GM18505 (cell line): ENCODE measurements around the gene RASD1.
A peak's percentile ranks its signal among the peaks of the same experiment; 100 is the strongest.
"Not testable (repeated sequence)": the region's sequence is repeated elsewhere in the genome, so short reads cannot be mapped to it uniquely, and the experiment has no call there.

Experiments
- ATAC-seq: cut with Tn5 transposase; IDR thresholded peaks from one replicate; pipeline ENCODE4 v1.9.1; 2021; ENCODE audit not compliant: unreplicated experiment
- POLR2A ChIP-seq: IDR thresholded peaks from 4 replicates; pipeline ENCODE4 v1.6.1; 2011; ENCODE audit warnings: borderline replicate concordance; ENCODE audit not compliant: insufficient read depth, insufficient read length; ENCODE audit errors: extremely low read depth

RASD1 gene

GRCh38 chr17:17493249-17493985, 2.8 kb downstream of the RASD1 start:
- TF ChIP-seq POLR2A, result no peak
- no peak for ATAC-seq

- ATAC-seq, result no peak
- no peak for TF ChIP-seq POLR2A
Observed at GRCh38 chr17:17492571-17492970, 3.6 kb downstream of the RASD1 start.

GRCh38 chr17:17492085-17492484, 4.1 kb downstream of the RASD1 start:
- no peak for ATAC-seq
- TF ChIP-seq POLR2A, result no peak

- no peak for TF ChIP-seq POLR2A
- no peak for ATAC-seq
Observed at GRCh38 chr17:17491546-17491988, 4.6 kb downstream of the RASD1 start.

GRCh38 chr17:17491031-17491471, 5.1 kb downstream of the RASD1 start:
- no peak for TF ChIP-seq POLR2A
- no peak for ATAC-seq

- TF ChIP-seq POLR2A, result no peak
- no peak for ATAC-seq
Observed at GRCh38 chr17:17487998-17488397, 8.2 kb downstream of the RASD1 start.

- ATAC-seq, result not testable (repeated sequence)
Observed at GRCh38 chr17:17486416-17486815, 9.8 kb downstream of the RASD1 start.

- no peak for ATAC-seq
- no peak for TF ChIP-seq POLR2A
Observed at GRCh38 chr17:17485420-17485819, 10.8 kb downstream of the RASD1 start.

GRCh38 chr17:17484451-17484899, 11.7 kb downstream of the RASD1 start:
- ATAC-seq, result no peak
- TF ChIP-seq POLR2A, result no peak

GRCh38 chr17:17481860-17482259, 14.3 kb downstream of the RASD1 start:
- ATAC-seq, result no peak
- no peak for TF ChIP-seq POLR2A

- no peak for ATAC-seq
- no peak for TF ChIP-seq POLR2A
Observed at GRCh38 chr17:17480593-17481148, 15.5 kb downstream of the RASD1 start.

- TF ChIP-seq POLR2A, result no peak
- no peak for ATAC-seq
Observed at GRCh38 chr17:17479209-17479608, 17.0 kb downstream of the RASD1 start.

GRCh38 chr17:17476865-17477467, 19.2 kb downstream of the RASD1 start, which contains the start of gene MED9:
TSS of gene MED9 (plus strand) at chr17:17477000. CDS start at chr17:17477042, 42 bp downstream.
- peak; percentile 75 for ATAC-seq
- peak; percentile 82 for TF ChIP-seq POLR2A

- ATAC-seq, result no peak
- no peak for TF ChIP-seq POLR2A
Observed at GRCh38 chr17:17474341-17474740, 21.9 kb downstream of the RASD1 start.
